HL-60 (cell line): Measurements from ENCODE around the gene CCNY.

Experiments
- DNase-seq, 2 experiments: peaks; one replicate each; pipeline ENCODE4 v3.0.0-alpha.2; 2010 to 2020; ENCODE audit warnings: low read depth in 1 of 2, low spot score in 1 of 2
- H3K27ac ChIP-seq: fragments of 250-450 bp; sonication (Bioruptor Pico); replicated peaks from 2 replicates; pipeline ENCODE4 v1.5.1; 2020; ENCODE audit warnings: mild to moderate bottlenecking, moderate library complexity
- H3K27me3 ChIP-seq: fragments of 250-450 bp; sonication (Bioruptor Pico); 2 replicates; pipeline ENCODE4 v1.5.1; 2021; ENCODE audit warnings: mild to moderate bottlenecking, moderate library complexity; ENCODE audit not compliant: insufficient read depth, poor library complexity, severe bottlenecking
- H3K4me3 ChIP-seq: replicated peaks from 2 replicates; pipeline ENCODE4 v1.5.1; 2011; ENCODE audit warnings: mild to moderate bottlenecking, control low read depth, low read length; ENCODE audit not compliant: insufficient read depth
- CTCF ChIP-seq: IDR thresholded peaks from one replicate; pipeline ENCODE4 v1.5.1; 2011; ENCODE audit warnings: low read length, control low read depth, inconsistent platforms; ENCODE audit not compliant: insufficient read depth
- GABPA ChIP-seq: IDR thresholded peaks from 2 replicates; pipeline ENCODE4 v1.6.1; 2012; ENCODE audit warnings: low read depth
- POLR2AphosphoS5 ChIP-seq: IDR thresholded peaks from 2 replicates; pipeline ENCODE4 v1.6.1; 2012; ENCODE audit warnings: low read depth
- REST ChIP-seq: IDR thresholded peaks from 2 replicates; pipeline ENCODE4 v1.6.1; 2012; ENCODE audit warnings: low read depth; ENCODE audit not compliant: insufficient replicate concordance
- SPI1 ChIP-seq: IDR thresholded peaks from 2 replicates; pipeline ENCODE4 v1.6.1; 2012; ENCODE audit warnings: low read depth, mild to moderate bottlenecking, borderline replicate concordance

Gene CCNY

GRCh38 chr10:35569836-35570235, 233.5 kb downstream of the CCNY start:
- H3K27me3 ChIP-seq, result no peaks in the 10 kb centered on the region
- TF ChIP-seq REST, result no peak
- no peak for TF ChIP-seq GABPA
- no peak for TF ChIP-seq POLR2AphosphoS5
- no peak overlapping the region for H3K27ac ChIP-seq
- DNase-seq, result no peak
- no peak overlapping the region for H3K4me3 ChIP-seq

- no peak overlapping the region for H3K27ac ChIP-seq
- no peak for TF ChIP-seq SPI1
- no peak for TF ChIP-seq CTCF
- no peak for TF ChIP-seq POLR2AphosphoS5
- no peak for TF ChIP-seq GABPA
- no peaks in the 10 kb centered on the region for H3K27me3 ChIP-seq
- no peak for DNase-seq
- no peak overlapping the region for H3K4me3 ChIP-seq
Observed at GRCh38 chr10:35570397-35570796, 234.1 kb downstream of the CCNY start.

- Histone ChIP-seq H3K27me3 (no peaks in the 10 kb centered on the region), H3K27ac (no peak overlapping the region), H3K4me3 (no peak overlapping the region)
- DNase-seq, result no peak
- TF ChIP-seq POLR2AphosphoS5 (no peak), SPI1 (no peak), CTCF (no peak), GABPA (no peak), REST (no peak)
Observed at GRCh38 chr10:35572583-35572982, 236.3 kb downstream of the CCNY start.

- TF ChIP-seq REST (no peak), GABPA (no peak), SPI1 (no peak), POLR2AphosphoS5 (no peak), CTCF (no peak)
- no peak overlapping the region for H3K27ac ChIP-seq
- DNase-seq, result no peak
- no peak overlapping the region for H3K4me3 ChIP-seq
- no peaks in the 10 kb centered on the region for H3K27me3 ChIP-seq
Observed at GRCh38 chr10:35573796-35574195, 237.5 kb downstream of the CCNY start.
